ENCODE data around the gene RSPH3.
"Not testable (repeated sequence)": the region's sequence is repeated elsewhere in the genome, so short reads cannot be mapped to it uniquely, and the experiment has no call there.

Gene RSPH3

DNA sequence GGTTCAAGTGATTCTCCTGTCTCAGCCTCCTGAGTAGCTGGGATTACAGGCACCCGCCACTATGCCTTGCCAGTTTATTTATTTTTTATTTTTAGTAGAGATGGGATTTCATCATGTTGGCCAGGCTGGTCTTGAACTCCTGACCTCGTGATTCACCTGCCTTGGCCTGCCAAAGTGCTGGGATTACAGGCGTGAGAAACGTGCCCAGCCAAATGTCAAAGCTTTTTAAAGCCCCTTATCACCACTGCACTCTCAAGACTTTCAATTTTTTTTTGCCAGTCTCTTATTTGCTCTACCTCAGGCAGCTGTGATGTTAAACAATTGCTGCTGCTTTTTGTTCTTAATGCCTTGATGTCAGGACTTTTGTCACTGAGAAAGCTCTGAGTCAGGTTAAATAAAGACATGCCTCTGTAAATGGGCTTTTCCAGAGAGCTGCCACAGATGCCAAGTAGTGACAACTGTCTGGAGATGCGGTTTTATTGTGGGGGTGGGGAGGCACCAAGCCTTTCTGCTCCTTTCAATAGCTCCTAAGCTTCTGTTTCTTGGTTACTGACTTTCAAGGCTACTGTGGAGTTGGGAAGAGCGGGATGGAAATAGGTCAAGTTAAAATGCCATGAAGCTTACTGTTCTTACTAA lies 29.2 kb downstream of the RSPH3 start:
- no peak for DNase-seq

DNA sequence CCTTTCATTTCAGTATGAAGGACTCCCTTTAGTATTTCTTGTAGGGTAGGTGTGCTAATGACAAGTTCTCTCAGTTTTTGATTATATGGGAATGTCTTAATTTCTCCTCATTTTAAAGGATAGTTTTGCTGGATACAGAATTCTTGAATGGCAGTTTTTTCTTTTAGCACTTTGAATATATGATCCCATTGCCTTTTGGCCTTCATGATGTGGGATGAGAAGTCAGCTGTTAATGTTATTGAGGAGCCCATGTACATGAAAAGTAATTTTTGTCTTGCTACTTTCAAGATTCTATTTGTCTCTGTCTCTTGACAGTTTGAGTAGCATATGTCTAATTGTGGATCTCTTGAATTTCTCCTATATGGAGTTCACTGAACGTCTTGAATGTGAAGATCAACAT lies 30.9 kb downstream of the RSPH3 start:
- no peak for DNase-seq

DNA sequence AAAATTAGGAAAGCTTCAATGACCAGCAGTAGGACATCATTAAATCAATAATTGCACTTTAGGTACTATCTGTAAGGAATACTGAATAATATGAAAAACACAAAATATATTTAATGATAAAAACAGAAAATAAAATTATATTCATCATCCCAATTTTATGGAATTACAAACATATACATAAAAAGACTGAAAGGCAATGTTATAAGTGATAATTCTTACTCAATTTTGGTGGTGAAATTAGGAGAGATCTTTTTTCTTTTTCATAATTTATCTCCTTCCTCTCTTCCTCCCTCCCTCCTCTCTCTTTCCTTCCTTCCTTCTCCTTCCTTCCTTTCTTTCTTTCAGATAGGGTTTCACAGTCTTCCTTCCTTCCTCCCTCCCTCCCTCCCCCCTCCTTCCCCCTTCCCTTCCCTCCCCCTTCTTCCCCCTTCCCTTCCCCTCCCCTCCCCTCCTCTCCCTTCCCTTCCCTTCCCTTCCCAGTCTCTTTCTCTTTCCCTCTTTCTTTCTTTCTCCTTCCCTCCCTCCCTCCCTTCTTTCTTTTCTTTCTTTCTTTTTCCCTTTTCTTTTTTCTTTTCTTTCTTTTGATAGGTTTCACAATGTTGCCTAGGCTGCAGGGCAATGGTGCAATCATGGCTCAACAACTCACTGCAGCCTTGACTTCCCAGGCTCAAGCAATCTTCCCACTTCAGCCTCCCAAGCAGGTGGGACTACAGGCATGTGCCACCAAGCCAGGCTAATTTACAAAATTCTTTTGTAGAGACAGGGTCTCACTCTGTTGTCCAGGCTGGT lies 36.8 kb downstream of the RSPH3 start:
- DNase-seq: no peak

DNA sequence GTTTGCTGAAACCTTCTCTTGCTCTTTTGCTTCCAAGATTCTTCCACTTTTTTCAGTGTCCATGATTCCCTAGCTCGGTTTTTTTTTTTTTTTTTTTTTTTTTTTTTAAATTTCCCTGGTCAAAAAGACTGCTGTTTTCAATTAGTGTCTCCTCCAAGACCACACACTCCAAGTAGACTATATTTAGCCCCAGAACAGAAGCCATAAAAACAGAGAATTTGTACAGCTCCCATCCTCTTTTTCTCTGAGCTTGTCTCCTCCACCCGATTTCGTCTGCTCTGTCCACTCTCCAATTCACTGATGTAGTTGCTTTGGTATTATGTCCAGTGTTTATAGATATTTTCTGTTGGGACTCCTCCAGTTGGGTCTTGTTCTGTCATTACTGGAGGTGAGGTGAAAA lies 37.6 kb downstream of the RSPH3 start:
- no peak for DNase-seq

DNA sequence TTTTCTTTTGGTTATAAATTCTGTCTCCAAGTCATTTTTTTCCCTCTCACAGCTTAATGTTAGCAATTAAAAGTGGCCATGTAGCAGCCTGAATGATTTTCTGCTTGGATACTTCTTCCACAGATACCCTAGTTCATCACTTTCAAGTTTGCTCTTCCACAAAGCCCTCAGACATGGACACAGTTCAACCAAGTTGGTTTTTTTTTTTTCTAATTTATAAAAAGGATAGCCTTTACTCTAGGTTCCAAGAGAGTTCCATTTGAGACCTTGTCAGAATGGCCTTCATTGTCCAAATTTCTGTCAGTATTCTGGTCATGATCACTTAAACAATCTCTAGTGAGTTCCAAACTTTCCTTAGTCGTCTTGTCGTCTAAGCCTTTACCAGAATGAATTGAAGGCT lies 40.0 kb downstream of the RSPH3 start:
- DNase-seq: no peak

DNA sequence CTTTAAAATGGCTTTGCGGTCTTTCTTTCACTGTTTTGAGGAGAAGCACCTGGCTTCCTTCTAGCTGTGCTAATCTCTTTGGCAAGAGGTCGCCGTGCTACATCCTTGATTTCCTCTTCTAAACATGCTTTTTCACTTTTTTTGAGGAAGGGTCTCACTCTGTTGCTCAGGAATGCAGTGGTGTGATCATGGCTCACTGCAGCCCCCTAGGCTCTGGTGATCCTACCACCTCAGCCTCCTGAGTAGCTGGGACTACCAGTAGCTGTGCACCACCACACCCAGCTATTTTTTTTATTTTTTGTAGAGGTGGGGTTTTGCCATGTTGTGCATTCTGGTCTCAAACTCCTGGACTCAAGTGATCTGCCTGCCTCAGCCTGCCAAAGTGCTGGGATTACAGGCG lies 40.5 kb downstream of the RSPH3 start:
- no peak for DNase-seq

DNA sequence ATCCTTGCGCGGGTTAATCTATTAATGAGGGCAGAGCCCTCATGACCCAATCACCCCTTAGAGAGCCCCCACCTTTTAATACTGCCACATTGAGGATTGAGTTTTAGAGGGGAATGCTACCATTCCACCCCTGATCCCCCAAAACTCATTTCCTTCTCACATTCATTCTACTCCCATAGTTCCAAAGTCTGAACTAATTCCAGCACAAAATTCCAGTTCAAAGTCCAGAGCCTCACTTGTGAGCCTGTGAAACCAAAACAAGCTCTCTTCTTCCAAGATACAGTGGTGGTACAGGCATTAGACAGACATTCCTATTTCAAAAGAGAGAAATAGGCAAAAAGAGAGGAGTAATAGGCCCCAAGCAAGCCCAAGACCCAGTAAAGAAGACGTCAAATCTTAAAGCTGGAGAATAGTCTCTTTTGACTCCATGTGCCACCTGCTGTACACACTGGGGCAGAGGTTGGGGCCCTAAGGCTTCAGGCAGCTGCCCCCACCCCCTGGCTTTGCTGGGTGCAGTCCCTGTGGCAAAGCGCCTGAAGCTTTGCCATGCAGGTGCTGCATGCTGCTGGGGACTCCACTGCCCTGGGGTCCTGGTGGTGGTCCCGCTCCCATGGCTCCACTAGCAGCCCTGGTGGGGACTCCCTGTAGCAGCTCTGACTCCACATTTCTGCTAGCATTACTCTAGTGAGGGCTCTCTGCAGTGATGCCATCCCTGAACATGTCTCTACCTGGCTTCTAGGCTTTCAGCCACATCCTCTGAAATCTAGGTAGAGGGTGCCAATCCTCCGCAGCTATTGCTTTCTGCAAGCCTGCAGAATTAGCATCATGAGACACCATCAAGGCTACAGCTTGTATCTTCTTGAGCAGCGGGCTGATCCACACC lies 41.3 kb downstream of the RSPH3 start:
- DNase-seq: no peak

DNA sequence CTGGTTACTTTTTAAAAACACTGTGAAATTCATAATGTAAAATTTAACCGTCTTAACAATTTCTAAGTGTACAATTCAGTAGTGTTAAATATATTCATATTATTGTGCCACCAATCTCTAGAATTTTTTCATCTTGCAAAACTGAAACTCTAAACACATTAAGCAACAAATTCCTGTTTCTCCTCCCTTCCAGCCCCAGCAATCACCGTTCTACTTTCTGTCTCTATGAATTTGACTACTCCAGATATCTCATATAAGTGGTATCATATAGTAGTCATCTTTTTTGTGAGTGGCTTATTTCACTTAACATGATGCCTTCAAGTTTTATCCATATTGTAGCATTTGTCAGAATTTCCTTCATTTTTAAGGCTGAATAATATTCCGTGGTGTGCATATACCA lies 44.7 kb downstream of the RSPH3 start:
- DNase-seq: no peak

DNA sequence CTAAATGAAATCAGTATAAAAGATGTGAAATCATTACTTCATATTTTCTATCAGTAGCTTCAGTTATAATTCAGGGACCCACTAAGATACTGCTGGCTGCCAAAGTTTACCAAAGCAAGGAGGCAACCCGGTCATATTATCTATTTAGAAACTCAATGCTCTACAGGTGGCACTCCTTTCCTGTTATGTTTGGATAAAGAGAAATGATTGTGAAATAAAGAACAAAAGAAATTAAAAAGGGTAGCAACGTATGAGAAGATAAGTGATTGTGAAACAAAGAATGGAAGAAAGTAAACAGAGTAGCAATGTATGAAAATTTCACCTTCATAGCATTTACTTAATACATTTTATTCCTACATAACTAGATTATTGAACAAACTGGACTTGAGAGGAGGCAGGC lies 45.2 kb downstream of the RSPH3 start:
- DNase-seq: no peak

DNA sequence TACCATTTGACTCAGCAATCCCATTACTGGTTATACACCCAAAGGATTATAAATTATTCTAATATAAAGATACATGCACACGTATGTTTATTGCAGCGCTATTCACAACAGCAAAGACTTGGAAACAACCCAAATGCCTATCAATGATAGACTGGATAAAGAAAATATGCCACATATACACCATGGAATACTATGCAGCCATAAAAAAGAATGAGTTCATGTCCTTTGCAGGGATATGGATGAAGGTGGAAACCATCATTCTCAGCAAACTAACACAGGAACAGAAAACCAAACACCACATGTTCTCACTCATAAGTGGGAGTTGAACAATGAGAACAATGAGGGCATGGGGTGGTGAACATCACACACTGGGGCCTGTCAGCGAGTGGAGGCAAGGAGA lies 48.0 kb downstream of the RSPH3 start:
- not testable (repeated sequence) for DNase-seq

DNA sequence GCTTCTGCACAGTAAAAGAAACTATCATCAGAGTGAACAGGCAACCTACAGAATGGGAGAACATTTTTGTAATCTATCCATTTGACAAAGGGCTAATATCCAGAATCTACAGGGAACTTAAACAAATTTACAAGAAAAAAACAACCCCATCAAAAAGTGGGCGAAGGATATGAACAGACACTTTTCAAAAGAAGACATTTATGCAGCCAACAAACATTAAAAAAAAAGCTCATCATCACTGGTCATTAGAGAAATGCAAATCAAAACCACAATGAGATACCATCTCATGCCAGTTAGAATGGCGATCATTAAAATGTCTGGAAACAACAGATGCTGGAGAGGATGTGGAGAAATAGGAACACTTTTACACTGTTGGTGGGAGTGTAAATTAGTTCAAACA lies 48.4 kb downstream of the RSPH3 start:
- DNase-seq: not testable (repeated sequence)

DNA sequence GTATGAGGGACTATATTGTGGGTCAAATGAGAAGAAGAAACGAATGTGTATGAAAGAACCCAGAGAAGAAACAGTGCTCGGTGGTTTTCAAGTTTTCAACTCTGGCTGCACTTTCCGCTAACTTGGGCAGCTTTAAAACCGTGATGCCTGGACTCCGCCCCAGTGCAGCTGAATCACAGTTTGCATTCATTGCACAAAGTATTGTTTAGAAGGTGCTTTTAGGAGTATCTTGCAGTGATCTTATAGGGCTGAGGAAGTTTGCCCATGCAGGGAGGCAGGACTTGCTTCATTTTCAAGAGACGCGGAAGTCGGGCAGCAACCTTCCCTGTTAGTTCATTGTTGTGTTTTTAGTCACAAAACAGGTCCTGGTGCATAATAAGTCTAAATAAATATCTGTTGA lies 52.7 kb downstream of the RSPH3 start:
- no peak for DNase-seq

DNA sequence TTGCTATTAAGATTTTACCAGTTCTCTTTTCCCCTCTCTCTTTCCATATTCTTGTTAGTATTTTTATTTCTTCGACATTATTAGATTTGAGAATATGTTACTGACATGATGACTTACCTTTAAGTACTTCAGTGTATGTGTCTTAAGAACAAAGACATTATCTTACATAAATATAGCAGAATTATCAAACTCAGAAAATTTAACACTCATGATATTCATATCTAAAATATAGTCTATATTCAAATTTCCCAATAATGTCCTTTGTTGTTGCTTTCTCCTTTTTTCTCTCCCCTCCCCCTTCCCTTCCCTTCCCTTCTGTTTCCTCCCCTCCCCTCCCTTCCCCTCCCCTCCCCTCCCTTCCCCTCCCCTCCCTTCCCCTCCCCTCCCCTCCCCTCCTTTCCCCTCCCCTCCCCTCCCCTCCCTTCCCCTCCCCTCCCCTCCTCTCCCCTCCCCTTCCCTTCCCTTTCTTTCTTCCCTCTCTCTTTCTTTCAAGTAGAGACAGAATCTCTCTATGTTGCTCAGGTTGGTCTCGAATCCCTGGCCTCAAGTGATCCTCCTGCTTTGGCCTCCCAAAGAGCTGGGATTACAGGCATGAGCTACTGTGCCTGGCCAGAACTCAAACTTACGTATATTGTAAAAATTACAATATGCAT lies 56.5 kb downstream of the RSPH3 start:
- no peak for DNase-seq

DNA sequence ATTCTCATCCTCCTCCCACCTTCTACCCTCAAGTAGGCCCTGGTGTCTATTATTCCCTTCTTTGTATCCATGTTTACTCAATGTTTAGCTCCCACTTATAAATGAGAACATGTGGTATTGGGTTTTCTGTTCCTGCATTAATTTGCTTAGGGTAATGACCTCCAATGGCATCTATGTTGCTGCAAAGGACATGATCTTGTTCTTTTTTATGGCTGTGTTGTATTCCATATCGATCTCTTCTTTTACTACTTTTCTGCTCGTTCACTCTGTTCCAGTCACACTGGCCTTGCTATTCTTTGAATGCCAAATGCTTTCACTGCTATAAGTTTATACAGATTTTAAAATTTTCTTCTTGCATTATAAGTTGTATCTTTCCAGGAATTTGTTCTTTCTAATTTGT lies 57.7 kb downstream of the RSPH3 start:
- DNase-seq: no peak

DNA sequence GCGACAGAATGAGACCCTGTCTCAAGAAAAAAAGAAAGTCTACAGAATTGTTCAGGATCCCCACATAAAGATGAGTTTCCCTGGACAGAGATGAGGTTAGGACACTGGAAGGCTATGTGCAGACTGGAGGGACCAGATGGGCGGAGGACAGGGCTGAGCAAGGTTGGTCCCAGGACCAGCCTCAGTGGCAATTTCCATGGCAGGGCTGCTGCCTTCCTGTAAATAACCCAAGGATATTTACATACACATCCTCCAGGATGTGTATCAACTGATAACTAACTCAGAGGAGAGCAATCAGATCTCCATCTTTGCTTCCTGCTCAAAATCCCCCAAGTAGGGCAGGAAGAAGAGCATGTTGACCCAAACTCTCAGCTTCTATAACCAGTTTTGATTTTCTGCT lies 58.8 kb downstream of the RSPH3 start:
- DNase-seq: no peak

DNA sequence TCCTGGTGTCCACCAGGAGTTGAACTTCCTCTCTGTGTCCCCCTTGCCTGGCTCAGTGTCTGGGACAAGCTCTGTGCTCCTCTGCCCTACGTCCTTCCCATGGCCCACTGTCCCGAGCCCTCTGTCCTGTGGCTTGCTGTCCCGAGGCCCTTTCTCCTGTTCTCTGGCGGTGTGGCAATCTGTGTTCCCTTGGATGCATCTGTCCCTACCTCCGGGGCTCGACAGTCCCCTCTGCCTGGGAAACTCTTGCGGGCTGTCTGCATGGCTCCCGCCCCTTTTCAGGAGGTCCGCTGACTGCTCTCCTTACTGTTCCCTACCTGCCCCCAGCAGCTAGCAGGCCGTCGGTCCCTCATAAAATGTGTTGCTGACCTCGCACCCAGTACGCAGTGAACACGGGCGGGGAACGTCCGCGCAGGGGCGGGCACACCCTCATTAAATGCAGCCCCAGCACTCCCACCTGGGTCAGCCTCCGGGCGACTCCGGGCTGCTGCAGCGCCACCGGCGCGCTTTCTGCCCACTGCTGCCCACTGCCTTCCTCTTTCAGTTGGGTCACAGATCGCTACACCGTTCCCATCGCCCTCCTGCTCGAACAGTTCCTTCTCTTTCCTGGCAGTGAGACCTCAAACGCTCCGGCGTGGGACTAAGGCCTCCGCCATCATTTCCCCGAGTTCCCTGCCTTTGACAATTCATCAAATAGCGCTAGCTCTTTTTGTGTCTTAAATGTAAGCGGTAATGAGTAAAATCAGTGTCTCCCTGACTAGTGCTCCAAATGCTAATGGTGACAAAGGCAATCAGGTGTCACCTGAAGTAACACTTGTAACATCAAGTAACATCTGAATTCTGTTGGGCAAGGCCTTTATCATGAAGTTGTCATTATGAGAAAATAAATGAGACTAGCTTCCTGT lies 60.5 kb downstream of the RSPH3 start:
- DNase-seq: no peak

DNA sequence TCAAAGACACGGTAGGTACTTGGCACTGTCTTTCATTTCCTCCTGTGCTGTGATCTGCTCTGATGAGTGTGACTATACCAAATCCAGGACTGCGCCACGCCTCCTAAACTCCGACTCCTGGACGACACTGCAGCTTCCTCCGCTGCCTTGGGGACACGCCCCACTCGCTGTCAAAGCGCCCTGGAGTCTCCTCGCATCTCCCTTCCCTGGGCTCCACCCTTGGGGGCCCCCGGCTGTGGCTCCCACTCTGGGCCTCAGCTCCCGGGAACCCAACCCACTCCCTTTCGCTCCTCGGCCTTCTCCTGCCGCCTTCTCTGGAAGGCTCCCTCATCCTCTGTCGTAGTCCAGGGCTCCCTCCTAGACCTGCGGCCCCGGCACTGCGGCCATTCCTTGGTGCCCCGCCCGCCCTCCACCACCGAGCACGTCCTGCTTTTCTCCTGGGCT lies 61.2 kb downstream of the RSPH3 start:
- no peak for DNase-seq

DNA sequence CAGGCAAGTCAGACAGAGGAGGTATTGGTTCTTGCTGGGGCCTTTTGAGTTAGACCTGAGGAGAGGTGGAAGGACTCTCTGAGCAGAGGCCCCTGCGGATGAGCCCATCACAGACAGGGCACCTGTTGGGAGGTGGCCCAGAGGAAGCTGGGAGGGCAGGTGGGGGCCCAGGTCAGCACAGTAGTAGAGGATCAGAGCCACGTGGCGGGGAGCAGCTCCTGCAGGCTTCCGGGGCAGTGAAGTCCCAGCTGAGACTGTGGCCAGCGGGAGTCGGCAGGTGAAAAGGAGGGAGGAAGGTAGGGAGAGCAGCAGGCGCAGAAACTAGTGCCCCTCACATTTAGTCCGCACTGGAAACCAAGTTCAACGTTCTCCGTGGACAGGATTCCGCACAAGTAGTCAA lies 61.8 kb downstream of the RSPH3 start:
- no peak for DNase-seq

DNA sequence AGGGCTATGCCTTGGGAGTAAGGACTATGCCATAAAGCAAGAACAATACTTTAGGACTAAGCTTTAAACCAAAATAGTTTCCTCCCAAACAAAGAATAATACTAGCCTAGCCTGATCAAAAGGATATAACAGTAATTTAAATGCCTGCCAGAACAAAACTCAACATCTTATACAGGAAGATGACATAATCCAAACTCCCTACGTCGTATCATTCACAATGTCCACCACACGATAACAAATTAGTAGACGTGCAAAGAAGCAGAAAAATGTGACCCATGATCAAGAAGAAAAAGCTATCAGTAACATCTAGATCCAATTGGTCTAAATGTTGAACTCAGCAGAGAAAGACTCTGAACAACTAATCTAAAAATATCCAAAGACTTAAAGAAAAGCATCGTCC lies 65.8 kb downstream of the RSPH3 start:
- no peak for DNase-seq

DNA sequence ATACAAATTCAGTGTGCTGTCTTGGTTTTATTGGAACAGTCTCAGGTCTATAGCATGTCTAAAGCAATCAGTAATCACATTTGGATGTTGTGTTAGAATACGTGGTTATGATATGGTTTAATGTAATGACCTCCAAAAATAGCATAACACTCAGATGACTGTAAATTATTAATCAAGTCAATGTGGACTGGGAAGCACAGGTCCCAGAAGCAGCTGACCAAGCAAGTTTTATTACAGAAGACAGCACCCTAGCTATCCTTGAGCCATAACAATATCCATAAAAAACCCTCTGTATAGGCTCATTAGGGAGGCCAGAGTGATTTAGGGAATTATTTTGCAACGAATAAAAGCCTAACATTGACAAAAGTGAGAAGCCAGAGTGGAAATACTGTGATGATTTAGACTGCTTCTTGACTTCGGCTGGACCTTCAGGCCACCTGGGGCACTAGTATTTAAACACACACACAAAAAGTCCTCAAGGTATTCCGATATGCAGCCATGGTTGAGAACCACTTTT lies 66.9 kb downstream of the RSPH3 start:
- DNase-seq: no peak

DNA sequence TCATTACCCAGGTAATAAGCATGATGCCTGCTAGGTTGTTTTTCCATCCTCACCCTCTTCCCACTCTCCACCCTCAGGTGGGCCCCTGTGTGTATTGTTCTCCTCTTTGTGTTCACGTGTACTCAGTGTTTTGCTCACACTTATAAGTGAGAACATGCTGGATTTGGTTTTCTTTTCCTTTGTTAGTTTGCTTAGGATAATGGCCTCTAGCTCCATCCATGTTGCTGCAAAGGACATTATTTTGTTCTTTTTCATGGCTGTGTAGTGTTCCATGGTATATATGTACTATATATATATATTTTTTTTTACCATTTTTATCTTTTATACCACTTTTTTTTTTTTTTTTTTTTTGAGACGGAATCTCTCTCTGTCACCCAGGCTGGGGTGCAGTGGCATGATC lies 71.9 kb downstream of the RSPH3 start:
- DNase-seq: no peak

DNA sequence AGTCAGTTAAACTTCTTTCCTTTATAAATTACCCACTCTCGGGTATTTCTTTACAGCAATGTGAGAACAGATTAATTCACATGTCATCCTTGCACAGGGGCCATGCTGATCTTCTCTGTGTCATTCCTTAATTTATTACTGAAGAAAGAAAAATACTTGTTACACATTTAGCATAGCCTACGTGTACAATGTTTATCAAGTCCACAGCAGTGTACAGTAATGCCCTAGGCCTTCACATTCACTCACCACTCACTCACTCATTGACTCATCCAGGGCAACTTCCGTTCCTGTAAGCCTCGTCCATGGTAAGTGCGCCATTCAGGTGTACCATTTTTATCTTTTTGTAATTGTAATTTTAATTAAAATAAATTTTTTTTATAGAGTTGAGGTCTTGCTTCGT lies 73.6 kb downstream of the RSPH3 start:
- DNase-seq: no peak
